AG09309 (cell line): ENCODE data around the gene VPS52.
"Not testable (repeated sequence)": the region's sequence is repeated elsewhere in the genome, so short reads cannot be mapped to it uniquely, and the experiment has no call there.

ENCODE experiments used
- DNase-seq: peaks from one replicate; pipeline ENCODE4 v3.0.0-alpha.2; 2010; ENCODE audit warnings: low read depth
- H3K4me3 ChIP-seq: 2 replicates; pipeline ENCODE4 v1.5.1; 2011; ENCODE audit warnings: mild to moderate bottlenecking, low read depth, low read length, moderate library complexity; ENCODE audit not compliant: control insufficient read depth
- CTCF ChIP-seq: IDR thresholded peaks from 2 replicates; pipeline ENCODE4 v1.5.1; 2011; ENCODE audit warnings: mild to moderate bottlenecking, low read depth, low read length, inconsistent platforms; ENCODE audit not compliant: insufficient read depth, control insufficient read depth; ENCODE audit errors: missing control alignments

Gene VPS52

DNA sequence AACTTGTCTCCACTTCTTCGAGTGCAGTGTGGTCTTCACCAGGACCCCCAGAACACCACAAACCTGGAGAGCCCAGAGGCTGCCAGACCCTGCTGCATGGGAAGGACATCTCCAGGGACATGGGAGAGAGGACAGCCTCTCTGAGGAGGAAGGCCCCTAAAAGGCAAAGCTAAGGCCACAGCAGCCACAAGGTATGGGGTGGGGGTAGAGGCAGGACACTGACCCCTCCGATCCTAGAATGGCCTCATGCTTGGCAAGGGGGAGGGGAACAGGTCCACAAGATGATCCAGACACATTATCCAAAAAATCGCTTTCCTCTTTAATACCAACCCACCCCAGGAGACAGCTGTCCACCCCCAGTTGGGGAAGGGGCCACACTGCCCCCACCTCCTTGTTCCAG is 7.1 kb upstream of the VPS52 start:
- no peak for DNase-seq
- TF ChIP-seq CTCF = no peak

GRCh38 chr6:33278392-33278741 is 6.7 kb upstream of the VPS52 start:
- no peak overlapping the region for H3K4me3 ChIP-seq
- no peak for TF ChIP-seq CTCF
- DNase-seq = no peak

More for the DNA sequence above, 7.1 kb upstream of the VPS52 start:
- H3K4me3 ChIP-seq = no peak overlapping the region

- DNase-seq = no peak
- no peak for TF ChIP-seq CTCF
- H3K4me3 ChIP-seq = no peak overlapping the region
These were observed 6.2 kb upstream of the VPS52 start for GRCh38 chr6:33277663-33278391.

DNA sequence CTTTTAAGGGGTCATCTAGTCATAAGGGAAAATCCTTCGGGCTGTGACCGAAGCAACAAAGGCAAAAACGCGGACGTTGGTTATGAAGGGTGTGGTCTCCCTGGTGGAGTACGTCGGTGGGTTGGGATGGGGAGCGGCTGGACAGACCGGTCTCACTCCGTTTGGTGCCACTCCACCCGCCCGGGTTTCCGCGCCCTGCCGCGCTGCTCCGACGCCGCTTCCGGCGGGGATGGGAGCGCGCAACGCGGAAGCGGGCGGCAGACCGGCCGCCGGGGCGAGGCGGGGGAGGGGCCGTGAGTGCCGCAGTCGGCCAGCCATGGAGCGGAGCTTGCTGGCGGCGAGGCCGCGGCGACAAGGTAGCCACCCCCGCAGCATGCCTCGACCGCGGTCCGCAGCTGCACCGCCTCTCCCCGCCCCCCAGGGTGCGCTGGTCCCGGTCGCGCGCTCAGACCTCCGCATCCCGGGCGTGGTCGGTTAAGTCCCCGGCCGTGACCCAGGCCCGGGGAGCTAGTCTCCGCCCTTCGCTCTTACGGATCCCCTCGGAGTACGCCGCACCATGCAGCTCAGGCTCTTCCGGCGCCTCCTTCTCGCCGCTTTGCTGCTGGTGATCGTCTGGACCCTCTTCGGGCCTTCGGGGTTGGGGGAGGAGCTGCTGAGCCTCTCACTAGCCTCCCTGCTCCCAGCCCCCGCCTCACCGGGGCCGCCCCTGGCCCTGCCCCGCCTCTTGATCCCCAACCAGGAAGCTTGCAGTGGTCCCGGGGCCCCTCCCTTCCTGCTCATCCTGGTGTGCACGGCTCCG is 5.4 kb upstream of the VPS52 start, which contains the start of gene B3GALT4:
Gene B3GALT4, plus strand, starts transcription at position 260 of the 799 bp plus-strand sequence. Its CDS starts 297 bp downstream, at position 557.
- H3K4me3 ChIP-seq = peak within 1 kb of the TSS; percentile 26
- peak; percentile 37 for TF ChIP-seq CTCF
- no peak for DNase-seq

DNA sequence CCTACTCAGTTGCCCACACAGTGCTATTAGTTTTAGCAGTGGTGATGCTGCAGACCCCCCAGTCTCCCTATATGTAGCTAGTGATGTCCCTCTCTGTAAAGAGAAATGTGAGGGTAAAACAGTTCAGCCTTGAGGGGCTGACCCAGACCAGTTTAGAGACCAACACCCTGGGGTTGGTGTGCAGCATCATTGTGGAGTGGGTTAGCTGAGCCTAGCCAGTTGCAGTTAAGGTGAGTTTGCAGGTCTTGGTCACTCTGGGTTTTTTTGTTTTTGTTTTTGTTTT is 4.8 kb upstream of the VPS52 start:
- no peak for DNase-seq
- no peak for TF ChIP-seq CTCF
- peak overlapping the region; percentile 26 for H3K4me3 ChIP-seq

DNA sequence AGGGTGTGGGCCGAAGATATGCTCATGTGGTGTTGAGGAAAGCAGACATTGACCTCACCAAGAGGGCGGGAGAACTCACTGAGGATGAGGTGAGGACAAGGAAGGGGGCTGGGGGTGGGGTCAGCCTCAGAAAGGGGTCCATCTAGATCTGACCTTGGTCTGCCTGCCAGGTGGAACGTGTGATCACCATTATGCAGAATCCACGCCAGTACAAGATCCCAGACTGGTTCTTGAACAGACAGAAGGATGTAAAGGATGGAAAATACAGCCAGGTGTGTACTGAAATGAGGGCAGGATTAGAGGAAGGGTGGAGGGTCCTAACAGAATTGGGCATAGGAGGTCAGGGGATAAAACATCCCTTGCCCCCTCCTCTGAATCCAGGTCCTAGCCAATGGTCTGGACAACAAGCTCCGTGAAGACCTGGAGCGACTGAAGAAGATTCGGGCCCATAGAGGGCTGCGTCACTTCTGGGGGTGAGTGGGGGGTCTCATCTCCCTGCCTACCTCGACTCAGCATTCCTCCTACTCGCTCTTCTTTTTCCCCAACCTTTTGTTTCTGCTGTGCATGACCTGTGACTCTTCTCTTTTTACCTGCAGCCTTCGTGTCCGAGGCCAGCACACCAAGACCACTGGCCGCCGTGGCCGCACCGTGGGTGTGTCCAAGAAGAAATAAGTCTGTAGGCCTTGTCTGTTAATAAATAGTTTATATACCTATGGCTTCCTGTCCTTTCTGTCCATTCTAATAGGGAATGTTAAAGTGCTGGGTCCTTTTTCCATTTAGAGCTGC is 4.3 kb upstream of the VPS52 start:
- not testable (repeated sequence) for DNase-seq, H3K4me3 ChIP-seq
